ENCODE measurements around the gene GPC5. TPM values are rescaled to one million over a fixed set of nuclear protein-coding genes. Genes with fewer than 3 reads are reported as not detected.

Gene GPC5
- total RNA-seq, 2 donors from 2014 or later = 0.83 to 1.3 TPM

DNA sequence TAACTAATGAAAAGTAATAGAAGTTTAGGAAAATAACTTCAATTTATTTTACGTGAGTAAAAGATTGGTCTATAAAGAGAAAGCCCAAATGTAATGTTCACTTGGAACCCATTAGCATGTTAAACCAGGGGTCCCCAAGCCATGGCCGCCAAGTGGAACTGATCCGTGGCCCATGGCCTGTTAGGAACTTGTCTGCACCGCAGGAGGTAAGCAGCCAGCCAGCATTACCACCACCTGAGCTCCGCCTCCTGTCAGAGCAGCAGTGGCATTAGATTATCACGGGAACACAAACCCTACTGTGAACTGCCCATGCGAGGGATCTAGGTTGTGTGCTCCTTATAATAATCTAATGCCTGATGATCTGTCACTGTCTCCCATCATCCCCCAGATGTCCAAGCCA, 1009.4 kb downstream of the GPC5 start:
- Histone ChIP-seq H3K4me3 (no peak overlapping the region), H3K27me3 (no peaks in the 10 kb centered on the region), H3K4me1 (no peaks in the 10 kb centered on the region), H3K9me3 (no peaks in the 10 kb centered on the region), H3K36me3 (no peaks in the 10 kb centered on the region), H3K27ac (no peak overlapping the region)
- DNase-seq (ENCODE audit: low spot score) = no peak
- TF ChIP-seq, protein P1, sequence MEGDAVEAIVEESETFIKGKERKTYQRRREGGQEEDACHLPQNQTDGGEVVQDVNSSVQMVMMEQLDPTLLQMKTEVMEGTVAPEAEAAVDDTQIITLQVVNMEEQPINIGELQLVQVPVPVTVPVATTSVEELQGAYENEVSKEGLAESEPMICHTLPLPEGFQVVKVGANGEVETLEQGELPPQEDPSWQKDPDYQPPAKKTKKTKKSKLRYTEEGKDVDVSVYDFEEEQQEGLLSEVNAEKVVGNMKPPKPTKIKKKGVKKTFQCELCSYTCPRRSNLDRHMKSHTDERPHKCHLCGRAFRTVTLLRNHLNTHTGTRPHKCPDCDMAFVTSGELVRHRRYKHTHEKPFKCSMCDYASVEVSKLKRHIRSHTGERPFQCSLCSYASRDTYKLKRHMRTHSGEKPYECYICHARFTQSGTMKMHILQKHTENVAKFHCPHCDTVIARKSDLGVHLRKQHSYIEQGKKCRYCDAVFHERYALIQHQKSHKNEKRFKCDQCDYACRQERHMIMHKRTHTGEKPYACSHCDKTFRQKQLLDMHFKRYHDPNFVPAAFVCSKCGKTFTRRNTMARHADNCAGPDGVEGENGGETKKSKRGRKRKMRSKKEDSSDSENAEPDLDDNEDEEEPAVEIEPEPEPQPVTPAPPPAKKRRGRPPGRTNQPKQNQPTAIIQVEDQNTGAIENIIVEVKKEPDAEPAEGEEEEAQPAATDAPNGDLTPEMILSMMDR (IDR thresholded peaks at IDR 0.05) = no peak

DNA sequence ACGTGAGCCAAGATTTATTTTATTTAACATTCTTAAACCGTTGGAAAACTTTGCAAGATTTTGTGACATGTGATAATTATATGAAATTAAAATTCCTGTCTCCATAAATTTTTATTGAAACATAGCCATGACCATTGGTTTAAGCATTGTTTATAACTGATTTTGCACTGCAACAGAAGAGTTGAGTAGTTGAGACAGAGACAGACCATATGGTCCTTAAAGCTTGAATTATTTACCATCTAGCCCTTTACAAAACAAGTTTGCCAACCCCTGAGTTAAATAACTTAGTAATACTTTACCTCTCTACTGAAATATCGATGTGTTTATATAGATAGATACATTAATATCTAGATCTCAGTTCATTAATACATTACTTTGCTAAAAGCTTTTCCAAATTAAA, 1014.1 kb downstream of the GPC5 start:
- no peak for DNase-seq (ENCODE audit: low spot score)
- no peaks in the 10 kb centered on the region for H3K27me3 ChIP-seq
- TF ChIP-seq, protein P1 (IDR thresholded peaks at IDR 0.05) = no peak
- no peaks in the 10 kb centered on the region for H3K4me1 ChIP-seq
- H3K4me3 ChIP-seq = no peak overlapping the region
- no peaks in the 10 kb centered on the region for H3K36me3 ChIP-seq
- H3K27ac ChIP-seq = no peak overlapping the region
- no peaks in the 10 kb centered on the region for H3K9me3 ChIP-seq

DNA sequence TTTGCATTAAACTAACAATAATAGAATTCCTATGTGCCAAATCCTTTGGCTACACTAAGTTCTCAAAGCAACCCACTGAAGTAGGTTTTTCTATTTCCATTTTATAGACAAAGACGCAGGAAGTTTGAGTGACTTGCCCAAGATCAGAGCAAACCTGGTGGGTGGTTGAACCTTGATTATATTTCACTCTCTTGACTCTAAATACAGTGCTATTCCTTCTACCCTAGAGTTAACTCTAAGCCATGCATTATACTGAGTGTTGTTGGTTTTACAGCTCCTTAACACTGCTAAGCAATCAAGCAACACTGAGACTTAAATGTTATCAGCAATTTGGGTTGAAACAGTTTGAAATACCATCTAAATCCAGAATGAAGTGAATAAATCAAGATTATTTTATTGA, 1014.6 kb downstream of the GPC5 start:
- Histone ChIP-seq H3K36me3 (no peaks in the 10 kb centered on the region), H3K4me3 (no peak overlapping the region), H3K27me3 (no peaks in the 10 kb centered on the region), H3K4me1 (no peaks in the 10 kb centered on the region), H3K9me3 (no peaks in the 10 kb centered on the region), H3K27ac (no peak overlapping the region)
- no peak for DNase-seq (ENCODE audit: low spot score)
- TF ChIP-seq, protein P1 (IDR thresholded peaks at IDR 0.05) = no peak

DNA sequence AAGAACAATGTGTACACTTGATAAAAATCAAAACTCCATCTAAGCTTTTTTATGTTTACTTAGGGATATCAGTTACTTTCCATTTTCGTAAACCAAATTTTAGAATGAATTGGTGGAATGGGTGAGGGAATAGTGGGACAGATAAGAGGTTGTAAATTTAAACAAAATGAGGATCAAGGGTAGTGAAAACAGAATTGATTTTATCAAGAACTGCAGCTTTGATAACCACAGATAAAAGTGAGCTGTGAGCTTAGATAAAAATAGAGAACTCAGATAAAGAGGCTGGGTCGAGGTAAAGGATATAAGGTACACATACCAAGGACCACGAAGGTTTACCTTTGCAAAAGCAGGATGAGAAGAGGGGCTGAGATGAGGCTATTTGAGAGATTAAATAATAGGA, 1015.0 kb downstream of the GPC5 start:
- Histone ChIP-seq H3K36me3 (no peaks in the 10 kb centered on the region), H3K27ac (no peak overlapping the region), H3K4me3 (no peak overlapping the region), H3K27me3 (no peaks in the 10 kb centered on the region), H3K9me3 (no peaks in the 10 kb centered on the region), H3K4me1 (no peaks in the 10 kb centered on the region)
- TF ChIP-seq, protein P1 (IDR thresholded peaks at IDR 0.05) = no peak
- no peak for DNase-seq (ENCODE audit: low spot score)

DNA sequence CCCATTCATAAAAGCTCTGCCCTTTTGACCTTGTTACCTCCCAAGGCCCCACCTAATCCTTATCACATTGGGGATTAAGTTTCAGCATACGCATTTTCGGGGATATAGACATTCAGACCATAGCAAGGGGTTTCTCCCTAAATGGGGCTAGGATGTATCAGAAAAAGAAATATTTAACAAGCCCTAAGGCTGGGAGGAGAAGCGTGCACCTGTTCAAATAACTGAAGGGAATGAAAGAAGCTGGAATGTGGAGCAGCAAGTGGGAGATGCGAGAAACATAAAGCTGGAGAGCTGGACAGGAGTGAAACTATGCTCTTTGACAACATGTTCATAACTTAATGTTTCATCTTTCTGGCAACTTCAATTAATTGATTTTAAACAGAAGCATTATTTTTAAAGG, 1016.4 kb downstream of the GPC5 start:
- no peak for DNase-seq (ENCODE audit: low spot score)
- Histone ChIP-seq H3K36me3 (no peaks in the 10 kb centered on the region), H3K27ac (no peak overlapping the region), H3K9me3 (no peaks in the 10 kb centered on the region), H3K4me1 (no peaks in the 10 kb centered on the region), H3K4me3 (no peak overlapping the region), H3K27me3 (no peaks in the 10 kb centered on the region)
- TF ChIP-seq, protein P1 (IDR thresholded peaks at IDR 0.05) = no peak

DNA sequence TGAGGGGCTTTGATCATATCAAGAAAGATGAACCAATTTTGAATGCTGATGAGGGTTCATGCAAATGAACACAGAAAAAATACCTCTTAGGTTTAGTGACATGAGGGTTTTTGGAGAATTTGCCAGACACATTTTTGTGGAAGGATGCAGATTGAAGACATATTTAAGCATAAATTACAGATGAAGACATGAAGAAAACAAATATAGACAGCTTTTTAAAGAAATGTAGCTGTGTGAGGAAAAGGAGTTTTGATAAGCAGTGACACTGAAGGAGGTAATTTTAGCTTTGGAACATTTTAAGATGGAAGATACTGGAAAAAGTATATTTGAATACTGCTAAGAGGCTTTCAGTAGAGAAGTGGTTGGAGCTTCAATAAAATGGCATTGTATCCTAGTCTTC, 1017.4 kb downstream of the GPC5 start:
- Histone ChIP-seq H3K27me3 (no peaks in the 10 kb centered on the region), H3K4me1 (no peaks in the 10 kb centered on the region), H3K27ac (no peak overlapping the region), H3K36me3 (no peaks in the 10 kb centered on the region), H3K9me3 (no peaks in the 10 kb centered on the region), H3K4me3 (no peak overlapping the region)
- TF ChIP-seq, protein P1 (IDR thresholded peaks at IDR 0.05) = no peak
- no peak for DNase-seq (ENCODE audit: low spot score)

All from right atrium auricular region (tissue), 2 donors.